WTC11 (cell line): ENCODE measurements around the gene NR1H3.

Experiments used
- CTCF ChIP-seq: fragments of 200-600 bp; IDR thresholded peaks from 2 replicates; pipeline ENCODE4 v1.8.0; 2022; ENCODE audit warnings: antibody characterized with exemption
- E2F5 ChIP-seq: sonication (generic); formaldehyde crosslinking; IDR thresholded peaks from 2 replicates; pipeline ENCODE4 v1.8.1; 2022; ENCODE audit warnings: mild to moderate bottlenecking, moderate library complexity, missing genetic modification reagents
- FOXJ3 ChIP-seq: sonication (generic); formaldehyde crosslinking; IDR thresholded peaks from 2 replicates; pipeline ENCODE4 v1.9.0; 2021; ENCODE audit warnings: missing genetic modification reagents, mild to moderate bottlenecking, borderline replicate concordance
- IRF2 ChIP-seq: sonication (generic); formaldehyde crosslinking; IDR thresholded peaks from 2 replicates; pipeline ENCODE4 v1.8.0; 2022; ENCODE audit warnings: low read depth, missing genetic modification reagents, borderline replicate concordance
- KAT7 ChIP-seq: sonication (generic); formaldehyde crosslinking; IDR thresholded peaks from 2 replicates; pipeline ENCODE4 v1.8.1; 2023; ENCODE audit warnings: missing genetic modification reagents, mild to moderate bottlenecking, borderline replicate concordance
- NFYB ChIP-seq: sonication (generic); formaldehyde crosslinking; conservative IDR thresholded peaks from 2 replicates; pipeline ENCODE4 v1.8.0; 2022; ENCODE audit warnings: low read depth, missing genetic modification reagents
- NR1H2 ChIP-seq: sonication (generic); formaldehyde crosslinking; IDR thresholded peaks from 2 replicates; pipeline ENCODE4 v1.9.0; 2021; ENCODE audit warnings: mild to moderate bottlenecking, moderate library complexity, missing genetic modification reagents
- SMAD3 ChIP-seq: sonication (generic); formaldehyde crosslinking; IDR thresholded peaks from 2 replicates; pipeline ENCODE4 v1.8.0; 2022; ENCODE audit warnings: missing genetic modification reagents, mild to moderate bottlenecking, borderline replicate concordance
- SOX15 ChIP-seq: fragments of 250-450 bp; sonication (Bioruptor Pico); IDR thresholded peaks from 2 replicates; pipeline ENCODE4 v1.9.0; 2021; ENCODE audit warnings: mild to moderate bottlenecking
- TEAD4 ChIP-seq: sonication (generic); formaldehyde crosslinking; IDR thresholded peaks from 2 replicates; pipeline ENCODE4 v1.8.0; 2022; ENCODE audit warnings: mild to moderate bottlenecking, missing genetic modification reagents
- TF ChIP-seq, protein P1 (sequence below): sonication (generic); formaldehyde crosslinking; IDR thresholded peaks from 2 replicates; pipeline ENCODE4 v1.8.0; 2023; ENCODE audit warnings: missing genetic modification reagents, mild to moderate bottlenecking, borderline replicate concordance
- TF ChIP-seq, protein P2 (sequence below): sonication (generic); formaldehyde crosslinking; IDR thresholded peaks from 2 replicates; pipeline ENCODE4 v1.8.0; 2022; ENCODE audit warnings: mild to moderate bottlenecking, missing genetic modification reagents

DNA sequence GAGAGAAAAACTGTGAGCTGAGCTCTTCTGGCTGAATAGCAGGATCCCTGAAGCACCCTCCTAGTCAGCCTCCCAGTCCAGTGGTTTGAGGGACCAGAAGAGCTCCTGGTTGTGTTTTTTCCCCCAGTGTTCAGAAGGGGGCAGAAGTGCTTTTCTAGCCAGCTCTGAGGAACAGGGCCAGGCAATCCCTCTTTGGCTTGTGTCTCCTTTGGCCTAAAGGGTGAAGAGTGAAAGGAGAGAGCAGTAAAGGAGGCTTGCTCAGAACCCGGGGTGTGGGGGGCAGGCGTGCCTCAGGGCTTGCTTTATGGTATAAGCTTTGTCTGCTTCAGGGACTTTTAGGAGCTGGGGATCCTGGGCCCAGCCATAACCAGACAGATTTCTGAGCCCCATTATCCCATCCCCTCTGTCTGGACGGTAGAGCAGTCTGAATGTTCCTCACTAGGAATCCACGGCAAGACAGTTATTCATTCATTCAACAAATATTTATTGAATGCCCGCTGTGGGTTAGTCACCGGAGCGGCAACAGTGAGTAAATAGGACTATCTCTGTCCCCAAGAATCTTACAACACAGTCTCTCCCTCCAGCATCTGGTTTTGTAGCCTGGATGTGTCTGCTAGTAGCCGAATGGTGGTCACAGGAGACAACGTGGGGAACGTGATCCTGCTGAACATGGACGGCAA, 23.7 kb upstream of the NR1H3 start:
- no peak for TF ChIP-seq SMAD3 (CRISPR knock-in tag)
- TF ChIP-seq E2F5 (CRISPR knock-in tag): no peak
- TF ChIP-seq CTCF: no peak
- no peak for TF ChIP-seq IRF2 (CRISPR knock-in tag)
- no peak for TF ChIP-seq NR1H2 (CRISPR knock-in tag)
- no peak for TF ChIP-seq SOX15 (CRISPR knock-in tag)
- no peak for TF ChIP-seq NFYB (CRISPR knock-in tag)
- no peak for TF ChIP-seq KAT7 (CRISPR knock-in tag)
- no peak for TF ChIP-seq FOXJ3 (CRISPR knock-in tag)
- TF ChIP-seq, protein P1, sequence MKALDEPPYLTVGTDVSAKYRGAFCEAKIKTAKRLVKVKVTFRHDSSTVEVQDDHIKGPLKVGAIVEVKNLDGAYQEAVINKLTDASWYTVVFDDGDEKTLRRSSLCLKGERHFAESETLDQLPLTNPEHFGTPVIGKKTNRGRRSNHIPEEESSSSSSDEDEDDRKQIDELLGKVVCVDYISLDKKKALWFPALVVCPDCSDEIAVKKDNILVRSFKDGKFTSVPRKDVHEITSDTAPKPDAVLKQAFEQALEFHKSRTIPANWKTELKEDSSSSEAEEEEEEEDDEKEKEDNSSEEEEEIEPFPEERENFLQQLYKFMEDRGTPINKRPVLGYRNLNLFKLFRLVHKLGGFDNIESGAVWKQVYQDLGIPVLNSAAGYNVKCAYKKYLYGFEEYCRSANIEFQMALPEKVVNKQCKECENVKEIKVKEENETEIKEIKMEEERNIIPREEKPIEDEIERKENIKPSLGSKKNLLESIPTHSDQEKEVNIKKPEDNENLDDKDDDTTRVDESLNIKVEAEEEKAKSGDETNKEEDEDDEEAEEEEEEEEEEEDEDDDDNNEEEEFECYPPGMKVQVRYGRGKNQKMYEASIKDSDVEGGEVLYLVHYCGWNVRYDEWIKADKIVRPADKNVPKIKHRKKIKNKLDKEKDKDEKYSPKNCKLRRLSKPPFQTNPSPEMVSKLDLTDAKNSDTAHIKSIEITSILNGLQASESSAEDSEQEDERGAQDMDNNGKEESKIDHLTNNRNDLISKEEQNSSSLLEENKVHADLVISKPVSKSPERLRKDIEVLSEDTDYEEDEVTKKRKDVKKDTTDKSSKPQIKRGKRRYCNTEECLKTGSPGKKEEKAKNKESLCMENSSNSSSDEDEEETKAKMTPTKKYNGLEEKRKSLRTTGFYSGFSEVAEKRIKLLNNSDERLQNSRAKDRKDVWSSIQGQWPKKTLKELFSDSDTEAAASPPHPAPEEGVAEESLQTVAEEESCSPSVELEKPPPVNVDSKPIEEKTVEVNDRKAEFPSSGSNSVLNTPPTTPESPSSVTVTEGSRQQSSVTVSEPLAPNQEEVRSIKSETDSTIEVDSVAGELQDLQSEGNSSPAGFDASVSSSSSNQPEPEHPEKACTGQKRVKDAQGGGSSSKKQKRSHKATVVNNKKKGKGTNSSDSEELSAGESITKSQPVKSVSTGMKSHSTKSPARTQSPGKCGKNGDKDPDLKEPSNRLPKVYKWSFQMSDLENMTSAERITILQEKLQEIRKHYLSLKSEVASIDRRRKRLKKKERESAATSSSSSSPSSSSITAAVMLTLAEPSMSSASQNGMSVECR (CRISPR knock-in tag): no peak
- TF ChIP-seq TEAD4 (CRISPR knock-in tag): no peak
- TF ChIP-seq, protein P2, sequence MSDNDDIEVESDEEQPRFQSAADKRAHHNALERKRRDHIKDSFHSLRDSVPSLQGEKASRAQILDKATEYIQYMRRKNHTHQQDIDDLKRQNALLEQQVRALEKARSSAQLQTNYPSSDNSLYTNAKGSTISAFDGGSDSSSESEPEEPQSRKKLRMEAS (CRISPR knock-in tag): no peak
